Vagina (tissue), 2 donors: ENCODE measurements around the gene GPR158.

Source experiments
- CTCF ChIP-seq, 3 experiments: fragments of 450-650 bp in 2 of 3; fragments of 200-600 bp in 1 of 3; sonication (generic) in 1 of 3; IDR thresholded peaks; one replicate each; pipeline ENCODE4 v1.5.1; 2017 to 2019; ENCODE audit warnings: antibody characterized with exemption in 3 of 3, mild to moderate bottlenecking in 2 of 3, moderate library complexity in 2 of 3
- POLR2A ChIP-seq, 2 donors: fragments of 450-650 bp; IDR thresholded peaks; one replicate each; pipeline ENCODE4 v1.6.1; 2017; ENCODE audit warnings: antibody characterized with exemption in 2 of 2, mild to moderate bottlenecking in 2 of 2, moderate library complexity in 2 of 2

GRCh38 chr10:25175527-25176420, 973 bp downstream of the GPR158 start:
- TF ChIP-seq CTCF (IDR thresholded peaks at IDR 0.05) (no peak), POLR2A (IDR thresholded peaks at IDR 0.05) (no peak)
